ENCODE measurements around the gene CNPY1.
A peak's percentile ranks its signal among the peaks of the same experiment; 100 is the strongest.

CNPY1 gene

DNA sequence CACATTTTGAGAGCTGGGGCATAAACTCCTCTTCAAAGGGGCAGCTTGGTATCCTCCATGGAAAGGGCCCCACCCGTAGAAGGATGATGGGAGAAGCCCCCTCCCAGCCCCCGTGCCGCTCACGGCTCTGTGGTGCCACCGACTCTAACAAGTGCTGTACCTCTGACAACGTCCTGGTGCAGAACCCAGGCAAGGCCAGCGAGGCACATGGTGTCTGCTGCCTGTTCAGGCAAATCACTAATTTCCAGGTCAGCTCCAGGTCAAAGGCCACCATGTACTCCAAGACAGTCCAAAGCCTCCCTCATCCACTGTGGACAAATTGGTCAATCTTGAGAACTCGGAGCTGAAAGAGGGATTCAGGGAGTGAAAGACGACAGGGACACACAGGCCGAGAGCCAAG is 11.4 kb upstream of the CNPY1 start:
- DNase-seq = no peak

DNA sequence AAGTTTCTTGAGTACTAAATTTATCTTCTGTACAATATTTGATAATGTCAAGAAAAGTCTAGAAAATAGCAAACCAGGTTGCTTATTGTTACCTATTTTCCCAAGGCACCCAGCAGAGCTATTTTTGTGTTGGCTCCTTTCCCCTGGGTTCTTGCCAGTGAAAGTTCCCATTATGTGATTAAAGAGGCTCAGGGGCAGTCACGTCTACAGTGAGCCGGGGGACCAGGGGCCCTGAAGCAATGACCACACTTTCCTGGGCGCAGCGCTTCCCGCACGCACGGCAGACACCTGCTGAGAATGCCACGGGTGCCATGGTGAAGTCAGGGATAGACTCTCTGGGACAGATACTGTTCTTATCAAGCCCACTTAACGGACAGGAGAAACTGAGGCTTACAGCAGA is 10.4 kb upstream of the CNPY1 start:
- no peak for DNase-seq

- DNase-seq = no peak
These were observed 8.8 kb upstream of the CNPY1 start for GRCh38 chr7:155555116-155555695.

DNA sequence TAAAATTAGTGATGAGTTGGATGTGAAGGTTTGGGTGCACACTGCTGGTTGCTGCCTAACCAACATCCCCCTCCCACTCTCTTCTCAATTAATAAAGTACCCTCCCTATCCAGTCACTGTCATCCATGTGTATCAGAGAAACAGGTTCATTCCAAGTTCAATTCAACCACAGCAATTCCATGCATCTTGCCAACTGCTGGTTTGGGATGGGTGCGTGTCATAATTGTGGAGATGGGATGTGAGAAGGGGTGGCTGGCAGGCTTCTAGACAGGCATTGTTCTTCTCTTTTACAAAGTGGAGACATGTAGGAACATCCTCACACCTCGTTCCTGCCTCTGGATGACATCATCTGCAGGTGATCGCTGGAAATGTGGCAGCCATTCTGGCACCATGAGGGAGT is 7.5 kb upstream of the CNPY1 start:
- DNase-seq = no peak

DNA sequence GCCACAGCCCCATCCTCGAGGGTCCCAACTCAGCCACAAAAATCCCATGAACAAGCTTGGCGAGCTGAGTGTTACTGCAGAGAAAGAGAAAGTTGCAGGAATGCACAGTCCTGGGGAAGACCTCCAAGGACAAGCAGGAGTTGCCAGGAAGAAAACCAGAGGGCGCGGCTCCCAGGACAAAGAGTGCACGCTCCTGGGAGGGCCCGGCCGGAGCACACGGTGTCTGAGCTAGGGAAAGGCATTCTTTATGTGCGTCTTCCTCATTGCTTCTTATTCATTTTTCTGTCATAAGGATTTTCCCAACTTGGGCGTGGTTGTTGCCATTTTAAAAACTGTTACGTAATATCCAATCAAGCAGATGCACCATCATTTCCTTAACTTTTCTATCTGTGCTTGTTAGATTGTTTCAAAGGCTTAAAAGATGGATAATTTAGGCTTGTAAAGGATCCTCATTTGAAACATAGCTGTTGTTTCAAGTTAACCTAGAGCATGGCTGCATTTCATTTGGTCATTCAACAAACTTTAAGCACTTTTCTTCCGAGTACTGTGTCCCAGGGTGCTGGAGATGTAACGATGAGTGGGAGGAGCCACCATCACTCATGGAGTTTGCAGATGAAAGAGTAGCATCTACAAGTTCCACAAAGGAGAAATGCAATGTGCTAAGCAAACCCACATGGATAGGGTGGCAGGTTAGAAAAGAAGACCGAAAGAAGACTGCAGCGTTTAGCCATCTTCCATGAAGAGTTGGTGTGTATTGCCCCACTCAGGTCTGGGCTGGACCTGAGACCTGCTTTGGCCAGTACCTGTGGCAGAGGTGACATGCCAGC is 5.6 kb upstream of the CNPY1 start:
- no peak for DNase-seq

GRCh38 chr7:155550916-155551315 is 4.6 kb upstream of the CNPY1 start:
- no peak for DNase-seq

DNA sequence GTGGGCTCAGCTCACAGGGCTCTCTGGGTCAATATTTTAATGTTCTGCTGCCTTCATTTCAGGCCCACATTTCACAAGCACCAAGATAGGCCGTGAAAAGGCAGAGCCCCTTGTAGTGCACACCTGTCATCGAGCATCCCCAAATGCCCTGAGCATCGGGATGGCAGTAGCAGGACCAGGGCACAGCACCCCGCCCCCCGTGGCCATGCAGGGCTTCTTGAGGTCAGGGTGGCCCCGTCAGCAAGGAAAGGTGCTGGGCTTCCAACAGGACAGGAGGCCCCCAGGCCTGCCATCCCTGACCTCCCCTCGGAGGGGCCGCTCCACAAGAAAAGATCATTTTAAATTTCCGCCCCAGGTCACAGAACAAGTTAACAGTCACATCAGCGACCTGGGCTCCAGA is 2.9 kb upstream of the CNPY1 start:
- no peak for DNase-seq

GRCh38 chr7:155547161-155547791 is 917 bp upstream of the CNPY1 start:
- no peak for DNase-seq

DNA sequence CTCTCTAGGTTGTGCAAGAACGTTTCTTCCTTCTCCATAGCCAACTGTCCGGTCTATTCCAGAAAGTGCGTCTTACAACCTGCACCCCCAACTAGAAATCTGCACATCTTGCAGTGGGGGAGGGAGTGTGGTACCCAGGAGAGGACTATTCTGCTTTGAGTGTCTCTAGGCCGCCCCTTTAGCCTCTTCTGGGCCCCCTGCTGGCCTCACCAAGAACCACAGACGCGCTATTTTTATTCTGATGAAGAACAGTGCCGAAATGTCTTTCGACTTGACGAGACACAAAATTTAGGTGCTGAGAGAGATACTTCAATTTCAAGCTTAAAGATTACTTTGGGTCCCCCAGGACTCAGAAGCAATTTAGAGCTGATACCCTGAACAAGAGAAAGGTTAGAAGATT is 1.0 kb downstream of the CNPY1 start:
- DNase-seq = no peak

DNA sequence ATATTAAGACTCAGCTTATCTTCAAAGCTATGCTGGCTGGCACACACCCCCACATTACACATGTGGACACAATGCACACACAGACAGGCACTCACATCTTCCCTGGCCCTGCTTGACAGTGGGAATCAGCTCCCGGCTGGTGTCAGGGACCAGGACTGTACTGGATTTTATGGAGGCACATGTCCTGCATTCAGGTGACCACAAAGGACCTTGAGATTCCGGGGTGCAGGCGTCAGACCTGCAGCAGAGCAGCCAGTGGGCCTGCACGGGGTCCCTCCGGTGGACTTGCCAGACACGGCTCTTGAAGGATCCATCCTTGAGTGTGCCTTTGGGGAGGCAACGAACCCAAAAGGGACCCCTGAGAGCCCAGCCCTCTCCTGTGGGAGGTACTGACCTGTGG is 1.9 kb downstream of the CNPY1 start:
- DNase-seq = no peak

GRCh38 chr7:155543926-155544325 is 2.4 kb downstream of the CNPY1 start:
- DNase-seq = no peak

GRCh38 chr7:155543011-155543876 is 3.1 kb downstream of the CNPY1 start:
- DNase-seq = no peak

DNA sequence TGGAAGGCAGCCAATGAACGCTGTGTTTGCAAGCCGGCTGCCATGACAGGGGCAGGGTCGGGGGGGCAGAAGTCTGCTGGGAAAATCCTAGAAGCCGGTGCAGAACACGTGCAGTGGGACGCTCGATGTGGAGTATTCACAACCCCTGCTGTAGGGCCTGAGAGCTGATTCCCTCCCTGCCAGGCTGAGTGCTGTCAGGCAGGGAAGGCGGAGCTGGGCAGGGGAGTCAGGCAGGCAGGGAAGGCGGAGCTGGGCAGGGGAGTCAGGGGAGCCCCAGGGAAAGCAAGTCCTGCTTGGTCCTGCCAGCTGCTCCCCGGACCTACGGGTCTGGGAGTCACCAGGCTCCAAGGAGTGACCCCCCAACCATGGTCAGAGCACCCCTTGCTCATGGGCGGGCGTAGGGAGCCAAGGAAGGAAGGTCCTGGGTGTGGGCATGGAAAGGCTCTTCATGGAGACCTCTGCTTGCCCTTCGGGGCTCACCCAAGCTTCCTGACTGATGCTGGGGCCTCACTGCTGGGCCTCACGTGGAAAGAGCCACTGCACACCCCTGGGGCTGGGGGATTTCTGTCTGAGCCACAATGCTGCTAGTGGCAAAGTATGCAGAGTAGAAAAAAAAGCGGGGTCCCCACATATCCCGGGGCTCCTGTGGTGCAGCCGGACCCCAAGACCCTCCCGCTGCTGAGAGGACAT is 4.2 kb downstream of the CNPY1 start:
- no peak for DNase-seq

DNA sequence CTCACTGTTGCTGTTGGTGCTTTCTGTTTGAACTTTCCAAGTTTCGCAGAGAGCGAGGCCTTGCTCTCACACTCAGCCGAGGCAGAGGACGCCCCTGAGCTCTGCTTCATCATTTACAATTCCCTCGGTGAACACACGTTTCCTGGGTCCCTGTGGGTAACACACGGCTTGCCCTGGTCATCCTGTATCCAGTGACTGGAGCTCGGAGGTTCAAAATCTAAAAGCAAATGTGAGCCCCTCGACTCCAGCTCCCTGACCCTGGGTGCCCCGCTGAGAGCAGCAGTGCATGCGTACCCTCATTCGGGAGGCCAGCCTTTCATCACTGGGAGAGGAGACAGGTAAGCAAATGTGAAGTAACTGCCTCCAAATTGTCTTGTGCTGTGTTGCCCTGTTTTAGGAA is 5.8 kb downstream of the CNPY1 start:
- DNase-seq = no peak

GRCh38 chr7:155538293-155538692 is 8.1 kb downstream of the CNPY1 start:
- no peak for DNase-seq

GRCh38 chr7:155536451-155536850 is 9.9 kb downstream of the CNPY1 start:
- DNase-seq = no peak

- no peak for DNase-seq
These were observed 11.7 kb downstream of the CNPY1 start for GRCh38 chr7:155534691-155535090.

GRCh38 chr7:155533827-155534690 is 12.3 kb downstream of the CNPY1 start:
- peak; percentile 6 for DNase-seq

DNA sequence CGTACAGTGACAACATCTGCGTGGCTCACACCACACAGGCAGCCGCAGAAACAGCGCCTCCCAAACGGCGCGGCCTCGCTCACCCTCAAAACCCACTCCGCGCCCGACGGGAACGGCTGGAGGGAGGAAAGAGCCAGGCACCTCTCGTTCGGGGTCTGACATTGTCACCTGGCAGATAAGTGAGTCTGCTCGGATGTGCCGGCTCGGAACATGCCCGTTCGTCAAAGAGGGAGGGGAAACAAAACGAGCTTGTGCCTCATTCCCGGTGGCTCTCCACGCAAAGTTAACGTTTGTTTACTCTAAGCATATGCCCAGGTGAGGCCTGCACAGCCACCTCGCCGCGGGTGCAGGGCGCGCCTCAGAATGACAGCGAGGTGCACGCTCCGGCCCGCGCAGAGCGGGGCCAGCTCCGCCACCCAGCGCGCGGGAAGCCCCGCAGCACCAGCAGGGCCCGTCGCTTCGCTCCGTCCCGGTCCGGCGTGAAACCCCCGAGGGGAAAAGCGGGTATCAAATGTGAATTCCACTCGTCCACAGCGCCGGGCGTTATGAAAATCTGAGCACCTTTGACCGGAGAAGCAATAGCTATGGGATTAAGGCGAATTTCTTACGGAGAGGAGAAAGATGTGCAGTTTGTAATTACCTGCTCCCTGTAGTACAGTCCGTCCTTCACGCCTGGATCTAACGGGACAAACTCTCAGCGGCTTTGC is 13.1 kb downstream of the CNPY1 start:
- DNase-seq = no peak

- no peak for DNase-seq
These were observed 13.6 kb downstream of the CNPY1 start for GRCh38 chr7:155532792-155533119.

GRCh38 chr7:155531681-155532080 is 14.7 kb downstream of the CNPY1 start:
- no peak for DNase-seq

All from CD4-positive, alpha-beta T cell treated with Interleukin-21 for 1 hour (primary cell).